ENCODE data around the gene ANKK1.

ANKK1 gene

GRCh38 chr11:113410414-113411135 lies 23.0 kb downstream of the ANKK1 start:
- DNase-seq (ENCODE audit: low read depth): no peak

- DNase-seq (ENCODE audit: low read depth): no peak
Measured at GRCh38 chr11:113411536-113411935, 24.0 kb downstream of the ANKK1 start.

DNA sequence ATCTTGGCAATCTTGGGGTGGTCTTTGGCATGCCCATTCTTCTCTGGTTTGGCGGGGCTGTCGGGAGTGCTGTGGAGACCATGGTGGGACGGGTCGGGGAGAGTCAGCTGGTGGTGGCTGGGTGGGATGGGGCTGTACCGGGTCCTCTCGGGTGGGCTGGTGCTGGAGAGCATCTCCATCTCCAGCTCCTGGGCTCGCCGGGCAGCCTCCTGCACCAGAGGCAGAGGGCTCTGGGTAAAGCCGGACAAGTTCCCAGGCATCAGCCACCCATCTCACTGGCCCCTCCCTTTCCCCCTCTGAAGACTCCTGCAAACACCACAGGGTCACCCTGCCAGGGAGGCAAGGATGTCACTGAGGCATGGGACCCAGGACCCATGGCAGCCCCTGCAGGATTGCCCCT lies 25.1 kb downstream of the ANKK1 start:
- no peak for DNase-seq (ENCODE audit: low read depth)

- DNase-seq (ENCODE audit: low read depth): no peak
Measured at GRCh38 chr11:113415343-113415742, 27.8 kb downstream of the ANKK1 start.

DNA sequence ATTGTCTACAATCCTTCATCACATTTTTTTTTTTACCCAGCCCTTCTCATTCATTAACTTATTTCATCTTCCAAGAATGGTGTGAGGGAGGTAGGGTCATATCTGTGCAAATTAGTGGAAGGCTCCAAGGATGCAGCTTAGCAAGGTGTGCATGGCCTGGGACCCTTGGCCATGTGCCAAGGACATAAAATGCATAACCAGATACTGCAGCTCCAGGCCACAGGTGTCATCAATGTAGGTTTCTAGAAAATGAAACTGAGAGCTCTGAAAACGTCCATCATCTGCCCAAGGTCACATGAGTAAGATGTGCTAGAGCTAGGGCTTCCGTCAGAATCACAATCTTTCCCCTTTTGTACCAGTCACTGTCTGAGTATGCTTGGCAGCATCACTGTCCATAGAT lies 29.8 kb downstream of the ANKK1 start:
- no peak for DNase-seq (ENCODE audit: low read depth)

DNA sequence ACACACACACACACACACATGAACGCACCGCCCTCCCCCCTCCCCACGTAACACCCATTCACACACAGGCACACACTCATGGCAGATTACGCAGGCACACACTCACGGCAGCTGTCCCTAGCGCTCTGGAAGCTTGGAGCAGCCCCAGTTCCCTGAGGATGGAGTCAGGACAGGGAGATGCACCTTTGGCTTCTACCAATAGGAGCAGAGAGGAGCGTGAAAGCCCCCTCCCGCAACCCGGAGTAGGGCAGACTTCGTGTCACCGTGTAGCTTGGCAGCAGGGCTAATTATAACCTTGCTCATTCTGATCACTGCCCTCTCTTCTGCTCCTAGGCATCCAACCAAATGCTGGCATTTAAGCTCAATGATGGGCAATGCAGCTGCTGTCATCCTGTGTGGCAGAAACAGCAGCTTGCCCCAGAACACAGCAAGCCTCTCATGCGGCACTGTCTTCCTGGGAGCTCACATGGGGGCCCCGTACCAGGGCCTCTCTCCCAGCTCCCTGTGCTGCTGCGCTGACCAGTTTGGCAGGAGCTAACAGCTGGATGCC lies 31.9 kb downstream of the ANKK1 start:
- no peak for DNase-seq (ENCODE audit: low read depth)

DNA sequence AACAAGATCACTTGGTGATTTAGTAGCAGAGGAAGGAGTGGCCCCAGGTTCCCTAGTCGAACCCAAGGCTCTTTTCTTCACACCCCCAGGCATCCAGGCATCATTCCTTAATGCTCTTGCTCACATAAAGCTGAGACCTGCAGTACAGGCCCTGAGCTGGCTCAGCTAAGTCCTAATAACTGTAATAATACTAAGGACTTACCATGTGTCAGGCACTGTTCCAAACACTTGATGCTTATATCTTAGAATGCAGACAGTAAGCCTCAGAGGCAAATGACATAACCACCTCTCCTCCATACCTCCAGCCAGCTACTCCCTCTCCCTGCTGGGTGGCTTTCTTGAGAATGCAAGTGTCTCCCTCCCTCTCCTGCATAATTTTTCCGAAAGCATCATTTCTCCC lies 33.2 kb downstream of the ANKK1 start:
- DNase-seq (ENCODE audit: low read depth): no peak

DNA sequence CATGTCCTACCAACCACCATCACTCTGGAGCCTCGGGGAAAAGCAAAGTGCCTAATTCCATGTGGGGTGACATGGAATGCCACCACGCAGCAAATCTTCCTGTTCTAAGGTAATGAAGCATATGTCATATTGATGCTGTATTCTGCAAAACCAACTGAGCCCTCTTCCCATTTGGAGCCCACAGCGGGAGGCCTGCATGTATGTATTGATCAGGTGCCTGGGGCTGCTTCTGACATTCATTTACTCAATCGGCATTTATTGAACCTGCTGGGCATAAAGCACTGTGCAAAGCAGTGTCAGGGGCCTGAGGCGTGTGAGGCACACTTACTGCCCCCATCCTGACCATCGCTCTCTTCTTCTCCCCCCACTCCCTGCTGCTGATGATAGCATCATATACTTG lies 39.1 kb downstream of the ANKK1 start:
- no peak for DNase-seq (ENCODE audit: low read depth)

DNA sequence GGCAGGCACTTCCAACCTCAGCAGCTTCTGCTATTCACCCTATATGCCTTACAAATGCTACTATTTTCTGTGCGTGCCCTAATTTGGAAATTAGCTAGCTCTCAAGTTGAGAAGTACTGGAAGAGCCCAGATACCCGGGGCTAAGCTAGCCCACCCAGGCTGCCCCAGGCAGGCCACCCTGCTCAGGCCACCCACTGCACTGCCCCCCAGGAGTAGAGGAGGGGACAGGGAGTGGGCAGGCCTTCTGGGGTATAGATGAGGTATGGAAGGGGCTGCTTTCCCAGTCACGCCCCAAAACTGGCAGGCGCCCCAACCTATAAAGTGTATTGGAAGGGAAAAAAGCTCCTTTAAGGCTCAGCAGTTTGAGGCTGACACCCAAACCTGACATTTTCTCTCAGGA lies 44.2 kb downstream of the ANKK1 start:
- no peak for DNase-seq (ENCODE audit: low read depth)

DNA sequence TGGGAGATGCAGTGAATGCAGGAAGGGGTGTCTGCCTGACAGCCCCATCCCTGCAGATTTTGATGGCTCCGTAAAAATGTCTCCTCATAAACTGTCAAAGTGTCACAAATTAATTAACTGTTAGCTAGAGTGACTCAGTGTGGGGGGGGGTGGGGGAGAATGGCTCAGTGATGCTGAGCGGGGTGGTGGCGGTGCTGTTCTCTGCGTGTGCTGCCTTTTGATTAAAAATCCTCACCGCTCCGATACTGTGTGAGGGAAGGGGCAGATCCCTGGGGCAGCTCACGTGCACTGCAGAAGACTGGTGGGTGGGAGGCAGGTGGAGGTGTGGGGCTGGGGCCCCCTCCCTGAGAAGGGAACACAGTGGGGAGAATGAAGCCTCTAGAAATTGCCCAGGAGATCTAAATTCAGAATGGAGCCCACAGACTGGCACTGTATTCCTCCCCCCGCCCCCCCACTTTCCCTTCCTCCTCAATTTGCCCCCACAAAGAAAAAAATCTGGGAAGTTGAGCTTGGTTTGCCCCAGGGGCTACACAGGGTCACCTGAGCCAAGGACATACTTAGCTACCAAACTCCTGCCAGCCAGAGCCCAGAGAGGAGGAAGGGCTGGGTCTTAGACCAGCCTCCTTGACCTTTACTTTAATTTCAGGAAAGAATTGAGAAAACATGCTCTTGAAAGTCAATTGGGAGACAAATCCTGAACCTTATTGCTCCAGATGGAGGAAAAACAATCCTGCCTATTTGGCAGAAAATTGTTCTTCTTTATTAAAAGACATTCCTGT lies 47.8 kb downstream of the ANKK1 start:
- no peak for DNase-seq (ENCODE audit: low read depth)

- DNase-seq (ENCODE audit: low read depth): no peak
Measured at GRCh38 chr11:113436672-113437252, 49.2 kb downstream of the ANKK1 start.

- no peak for DNase-seq (ENCODE audit: low read depth)
Measured at GRCh38 chr11:113440816-113441215, 53.2 kb downstream of the ANKK1 start.

DNA sequence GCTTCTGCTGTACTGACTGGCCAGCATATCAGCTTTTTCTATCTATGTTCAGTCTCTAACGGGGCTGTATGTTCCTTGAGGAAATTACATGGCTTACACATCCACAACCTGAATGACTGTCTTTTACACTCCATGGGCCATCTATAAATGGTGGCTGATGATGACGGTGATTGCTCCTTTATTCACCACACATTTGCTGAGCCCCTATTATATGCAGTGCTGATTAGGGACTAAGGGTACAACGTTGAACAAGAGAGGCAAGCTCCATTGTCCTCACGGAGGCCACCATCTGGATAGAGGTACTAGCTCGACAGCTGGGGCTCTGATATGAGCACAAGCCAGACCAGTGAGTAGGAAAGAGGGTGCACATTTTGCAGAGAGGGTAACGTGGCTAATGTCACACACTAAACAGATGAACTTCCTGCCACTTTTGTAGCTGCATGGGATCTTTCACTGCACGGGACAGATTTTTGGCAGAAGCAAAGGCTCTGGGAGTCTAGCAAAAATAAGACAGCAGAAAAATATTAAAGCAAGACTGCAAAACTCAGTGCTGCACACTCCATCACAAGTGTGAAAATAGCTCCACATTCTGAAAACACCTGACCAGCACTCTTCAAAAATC lies 57.0 kb downstream of the ANKK1 start:
- no peak for DNase-seq (ENCODE audit: low read depth)

DNA sequence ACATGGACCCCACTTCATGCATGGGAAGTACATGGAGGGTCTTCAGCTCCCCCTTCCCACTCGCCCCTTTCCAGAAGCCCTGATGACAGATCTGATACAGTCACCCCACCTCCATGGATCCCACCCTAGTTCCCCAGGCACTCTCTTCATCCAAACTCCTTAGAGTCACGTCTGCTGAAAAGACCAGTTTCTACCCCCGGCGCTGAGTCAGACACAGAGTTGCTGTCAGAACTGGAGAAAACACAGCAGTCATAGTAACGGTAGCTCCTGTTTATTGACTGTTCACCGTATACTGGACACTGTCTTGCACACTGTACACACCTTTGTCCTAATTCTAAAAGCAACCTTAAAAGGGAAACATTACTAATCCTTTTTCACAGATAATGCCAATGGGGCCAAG lies 58.5 kb downstream of the ANKK1 start:
- no peak for DNase-seq (ENCODE audit: low read depth)

- DNase-seq (ENCODE audit: low read depth): no peak
Measured at GRCh38 chr11:113446938-113447337, 59.4 kb downstream of the ANKK1 start.

DNA sequence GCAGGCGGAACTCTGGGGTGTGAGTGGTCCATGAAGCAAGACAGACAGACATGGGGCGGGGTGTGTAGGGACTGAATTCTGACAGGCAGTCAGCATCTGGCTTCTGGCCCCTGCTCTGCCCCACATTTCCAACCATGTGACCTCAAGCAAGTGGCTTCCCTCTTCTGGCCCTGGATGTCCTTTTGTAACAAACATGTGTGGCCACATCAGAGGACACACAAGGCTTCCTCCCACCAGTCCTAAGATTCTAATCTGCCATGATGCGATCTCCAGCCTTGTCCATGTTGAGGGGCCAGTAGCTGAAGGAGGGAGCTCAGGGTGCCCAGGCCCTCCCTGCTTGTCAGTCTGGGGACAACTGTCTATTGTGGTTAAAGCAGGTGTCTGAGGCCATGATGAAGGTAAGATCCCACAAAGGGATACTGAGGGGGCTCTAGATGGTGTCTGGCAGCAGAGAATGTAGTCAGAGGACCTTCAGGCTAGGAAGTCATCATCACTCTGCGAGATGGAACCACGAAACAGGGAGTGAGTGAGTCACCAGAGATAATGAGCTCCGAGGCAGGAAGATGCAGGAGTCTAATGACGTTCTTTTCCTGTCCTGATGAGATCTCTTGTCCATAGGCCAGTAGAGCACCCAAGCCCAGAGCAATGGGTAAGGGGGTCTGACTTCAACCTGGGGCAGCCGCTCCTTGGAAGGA lies 60.2 kb downstream of the ANKK1 start:
- no peak for DNase-seq (ENCODE audit: low read depth)

DNA sequence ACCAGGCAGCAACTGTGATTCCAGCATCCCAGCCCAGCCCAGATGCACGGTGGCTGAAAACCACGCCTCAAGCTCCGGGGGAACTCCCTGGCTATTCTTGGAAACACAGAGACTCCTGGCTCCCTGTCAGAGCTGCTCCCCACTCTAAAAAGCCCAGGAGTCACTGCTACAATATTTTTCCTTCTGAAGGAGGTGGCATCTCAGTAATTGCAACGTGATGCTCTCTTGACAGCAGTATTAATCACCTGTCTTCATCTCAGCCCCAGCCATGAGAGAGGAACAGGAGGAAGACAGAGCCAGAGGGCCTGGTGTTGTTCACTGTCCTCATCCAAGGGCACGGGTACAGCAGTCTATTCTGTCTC lies 60.7 kb downstream of the ANKK1 start:
- DNase-seq (ENCODE audit: low read depth): no peak

DNA sequence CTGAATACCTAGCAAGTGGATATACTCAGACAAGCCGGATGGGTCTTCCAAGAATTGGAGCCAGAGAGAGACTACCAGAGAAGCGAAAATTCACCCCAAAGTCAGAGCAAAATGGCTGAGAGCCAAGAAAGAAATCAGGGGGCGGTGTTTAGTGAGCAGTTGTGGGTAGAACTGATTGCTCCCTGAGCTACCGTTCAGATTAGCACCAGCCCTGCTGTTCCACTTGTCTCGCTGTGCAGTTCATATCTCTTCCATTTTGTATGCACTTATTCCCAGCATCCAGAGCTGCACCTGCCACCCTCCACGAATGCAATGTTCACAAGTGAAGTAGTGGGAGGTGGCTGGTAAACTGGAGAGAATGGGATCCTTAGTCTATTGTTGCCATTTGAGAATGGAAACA lies 62.2 kb downstream of the ANKK1 start:
- no peak for DNase-seq (ENCODE audit: low read depth)

Measured in activated T-helper 1 cell treated with Interleukin-2 at 50 U/mL for 16 hours (primary cell).